Testis (tissue), 2 donors: ENCODE results near the gene IL32.

Experiments used
- POLR2A ChIP-seq: fragments of 450-650 bp; IDR thresholded peaks from one replicate; pipeline ENCODE4 v1.6.1; 2017; ENCODE audit warnings: antibody characterized with exemption, mild to moderate bottlenecking, moderate library complexity
- TF ChIP-seq, protein P1 (sequence below), 3 experiments: fragments of 450-650 bp in 2 of 3; fragments of 200-600 bp in 1 of 3; sonication (generic) in 1 of 3; IDR thresholded peaks; one replicate each; pipeline ENCODE4 v1.5.1; 2016 to 2019; ENCODE audit warnings: antibody characterized with exemption in 3 of 3, mild to moderate bottlenecking in 2 of 3, moderate library complexity in 1 of 3

DNA sequence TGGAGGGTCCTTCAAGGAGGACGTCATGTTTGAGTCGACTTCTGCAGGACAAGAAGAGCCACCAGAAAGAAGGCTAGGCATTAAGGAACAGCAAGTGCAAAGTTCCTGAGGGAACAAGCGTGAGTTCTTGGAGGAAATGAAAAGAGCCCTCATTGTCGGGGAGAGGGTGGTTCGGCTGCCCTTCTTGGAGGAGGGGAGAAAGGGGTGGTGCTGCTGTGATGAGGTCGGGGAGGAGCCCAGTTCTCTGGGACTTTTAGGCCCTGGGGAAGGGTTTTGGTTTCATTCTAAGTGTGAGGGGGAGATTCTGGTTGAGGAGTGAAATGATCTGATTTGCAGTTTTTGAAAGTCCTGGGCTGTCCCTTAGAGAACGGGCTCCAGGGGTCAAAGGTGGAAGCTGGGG, 32.8 kb upstream of the IL32 start:
- TF ChIP-seq, protein P1, sequence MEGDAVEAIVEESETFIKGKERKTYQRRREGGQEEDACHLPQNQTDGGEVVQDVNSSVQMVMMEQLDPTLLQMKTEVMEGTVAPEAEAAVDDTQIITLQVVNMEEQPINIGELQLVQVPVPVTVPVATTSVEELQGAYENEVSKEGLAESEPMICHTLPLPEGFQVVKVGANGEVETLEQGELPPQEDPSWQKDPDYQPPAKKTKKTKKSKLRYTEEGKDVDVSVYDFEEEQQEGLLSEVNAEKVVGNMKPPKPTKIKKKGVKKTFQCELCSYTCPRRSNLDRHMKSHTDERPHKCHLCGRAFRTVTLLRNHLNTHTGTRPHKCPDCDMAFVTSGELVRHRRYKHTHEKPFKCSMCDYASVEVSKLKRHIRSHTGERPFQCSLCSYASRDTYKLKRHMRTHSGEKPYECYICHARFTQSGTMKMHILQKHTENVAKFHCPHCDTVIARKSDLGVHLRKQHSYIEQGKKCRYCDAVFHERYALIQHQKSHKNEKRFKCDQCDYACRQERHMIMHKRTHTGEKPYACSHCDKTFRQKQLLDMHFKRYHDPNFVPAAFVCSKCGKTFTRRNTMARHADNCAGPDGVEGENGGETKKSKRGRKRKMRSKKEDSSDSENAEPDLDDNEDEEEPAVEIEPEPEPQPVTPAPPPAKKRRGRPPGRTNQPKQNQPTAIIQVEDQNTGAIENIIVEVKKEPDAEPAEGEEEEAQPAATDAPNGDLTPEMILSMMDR (IDR thresholded peaks at IDR 0.05) = no peak
- no peak for TF ChIP-seq POLR2A
